NCI-H2081 treated with DMSO at 0.1 percent for 48 hours (cell line): Measurements from ENCODE around the gene FRS2.

ENCODE experiments used
- DNase-seq: peaks from one replicate; lab custom pipeline; 2025; lab: John Stamatoyannopoulos, UW

FRS2 gene

GRCh38 chr12:69527506-69528272 lies 57.5 kb downstream of the FRS2 start:
- no peak for DNase-seq

- DNase-seq: no peak
These were observed 58.8 kb downstream of the FRS2 start for GRCh38 chr12:69529021-69529420.

- no peak for DNase-seq
These were observed 63.7 kb downstream of the FRS2 start for GRCh38 chr12:69533844-69534243.

GRCh38 chr12:69534389-69534822 lies 64.2 kb downstream of the FRS2 start:
- no peak for DNase-seq

- no peak for DNase-seq
These were observed 70.8 kb downstream of the FRS2 start for GRCh38 chr12:69540987-69541386.

GRCh38 chr12:69544087-69544486 lies 73.9 kb downstream of the FRS2 start:
- no peak for DNase-seq

GRCh38 chr12:69545081-69545480 lies 74.9 kb downstream of the FRS2 start:
- no peak for DNase-seq

- no peak for DNase-seq
These were observed 76.7 kb downstream of the FRS2 start for GRCh38 chr12:69546693-69547438.

GRCh38 chr12:69548687-69549086 lies 78.5 kb downstream of the FRS2 start:
- DNase-seq: no peak

- DNase-seq: no peak
These were observed 80.6 kb downstream of the FRS2 start for GRCh38 chr12:69550569-69551350.

GRCh38 chr12:69553628-69554248 lies 83.5 kb downstream of the FRS2 start:
- DNase-seq: no peak

- no peak for DNase-seq
These were observed 85.3 kb downstream of the FRS2 start for GRCh38 chr12:69555461-69555860.

- no peak for DNase-seq
These were observed 86.2 kb downstream of the FRS2 start for GRCh38 chr12:69556383-69556782.

- no peak for DNase-seq
These were observed 93.1 kb downstream of the FRS2 start for GRCh38 chr12:69563166-69563762.

GRCh38 chr12:69566603-69567002 lies 96.4 kb downstream of the FRS2 start:
- no peak for DNase-seq

GRCh38 chr12:69569236-69569635 lies 99.0 kb downstream of the FRS2 start:
- no peak for DNase-seq

GRCh38 chr12:69570000-69570516 lies 99.9 kb downstream of the FRS2 start:
- no peak for DNase-seq

GRCh38 chr12:69570545-69571399 lies 100.6 kb downstream of the FRS2 start:
- DNase-seq: no peak

- no peak for DNase-seq
These were observed 105.2 kb downstream of the FRS2 start for GRCh38 chr12:69575346-69575745.

GRCh38 chr12:69578283-69578682 lies 108.1 kb downstream of the FRS2 start:
- no peak for DNase-seq

GRCh38 chr12:69579029-69579428 lies 108.8 kb downstream of the FRS2 start:
- DNase-seq: no peak
